Measurements from ENCODE around the gene TLCD1.
A peak's percentile ranks its signal among the peaks of the same experiment; 100 is the strongest.

TLCD1 gene

DNA sequence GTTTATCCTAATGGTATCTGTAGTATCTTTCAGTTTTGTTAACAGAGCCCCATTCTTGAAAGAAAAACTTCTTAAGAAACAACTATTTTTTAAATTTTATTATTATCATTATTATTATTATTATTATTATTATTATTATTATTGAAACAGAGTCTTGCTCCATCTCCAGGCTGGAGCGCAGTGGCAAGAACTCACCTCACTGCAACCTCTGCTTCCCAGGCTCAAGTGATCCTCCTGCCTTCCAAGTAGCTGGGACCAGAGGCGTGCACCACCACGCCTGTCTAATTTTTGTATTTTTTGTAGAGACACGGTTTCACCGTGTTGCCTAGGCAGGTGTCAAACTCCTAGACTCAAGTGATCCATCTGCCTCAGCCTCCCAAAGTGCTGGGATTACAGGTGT, 40.7 kb downstream of the TLCD1 start:
- Histone ChIP-seq H3K9me3 (ENCODE audit: low read length) (no peaks in the 10 kb centered on the region), H3K4me3 (ENCODE audit: low read depth in 1 of 2, low read length in 2 of 2) (no peak overlapping the region), H3K27ac (ENCODE audit: low read depth, low read length) (no peak overlapping the region), H3K27me3 (ENCODE audit: control insufficient read depth in 1 of 2, insufficient read depth in 2 of 2, low read length in 2 of 2) (no peaks in the 10 kb centered on the region), H3K9ac (ENCODE audit: low read length) (no peak overlapping the region), H3K36me3 (ENCODE audit: insufficient read depth, low read length) (peaks cover 93% of the 10 kb centered on the region), H3K4me1 (ENCODE audit: insufficient read depth, low read length) (no peaks in the 10 kb centered on the region)

DNA sequence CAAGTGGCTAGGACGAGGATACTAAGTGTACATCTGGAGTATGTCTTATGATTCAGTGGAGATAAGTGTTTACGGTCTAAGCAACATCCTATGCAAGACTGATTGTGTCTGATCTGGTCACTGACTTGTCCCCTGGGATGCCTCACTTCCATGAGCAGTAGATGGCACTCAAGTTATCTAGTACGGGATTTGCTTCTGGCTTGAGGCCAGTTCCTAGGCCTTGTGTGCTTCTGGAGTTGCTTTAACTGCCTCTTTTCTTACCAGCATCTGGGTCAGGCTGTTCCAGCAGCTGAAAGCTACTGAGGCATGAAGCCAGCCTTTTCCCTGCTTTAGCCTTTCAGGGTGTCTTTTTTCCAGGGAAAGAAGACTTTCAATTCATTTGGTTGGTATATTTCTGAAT, 41.1 kb downstream of the TLCD1 start:
- H3K36me3 ChIP-seq (ENCODE audit: insufficient read depth, low read length) = peaks cover 89% of the 10 kb centered on the region
- H3K4me3 ChIP-seq (ENCODE audit: low read depth in 1 of 2, low read length in 2 of 2) = no peak overlapping the region
- no peak overlapping the region for H3K27ac ChIP-seq (ENCODE audit: low read depth, low read length)
- no peaks in the 10 kb centered on the region for H3K27me3 ChIP-seq (ENCODE audit: control insufficient read depth in 1 of 2, insufficient read depth in 2 of 2, low read length in 2 of 2)
- H3K9me3 ChIP-seq (ENCODE audit: low read length) = no peaks in the 10 kb centered on the region
- H3K9ac ChIP-seq (ENCODE audit: low read length) = peak overlapping the region; percentile 20
- H3K4me1 ChIP-seq (ENCODE audit: insufficient read depth, low read length) = no peaks in the 10 kb centered on the region

- Histone ChIP-seq H3K36me3 (ENCODE audit: insufficient read depth, low read length) (peaks cover 84% of the 10 kb centered on the region), H3K4me3 (ENCODE audit: low read depth in 1 of 2, low read length in 2 of 2) (no peak overlapping the region), H3K9ac (ENCODE audit: low read length) (no peak overlapping the region), H3K27ac (ENCODE audit: low read depth, low read length) (no peak overlapping the region), H3K27me3 (ENCODE audit: control insufficient read depth in 1 of 2, insufficient read depth in 2 of 2, low read length in 2 of 2) (no peaks in the 10 kb centered on the region), H3K4me1 (ENCODE audit: insufficient read depth, low read length) (no peaks in the 10 kb centered on the region), H3K9me3 (ENCODE audit: low read length) (no peaks in the 10 kb centered on the region)
Observed at GRCh38 chr17:28682655-28683054, 43.4 kb downstream of the TLCD1 start.

GRCh38 chr17:28675980-28676379, 50.1 kb downstream of the TLCD1 start:
- H3K9ac ChIP-seq (ENCODE audit: low read length) = no peak overlapping the region
- no peaks in the 10 kb centered on the region for H3K4me1 ChIP-seq (ENCODE audit: insufficient read depth, low read length)
- no peaks in the 10 kb centered on the region for H3K27me3 ChIP-seq (ENCODE audit: control insufficient read depth in 1 of 2, insufficient read depth in 2 of 2, low read length in 2 of 2)
- no peak overlapping the region for H3K4me3 ChIP-seq (ENCODE audit: low read depth in 1 of 2, low read length in 2 of 2)
- H3K9me3 ChIP-seq (ENCODE audit: low read length) = no peaks in the 10 kb centered on the region
- peaks cover 89% of the 10 kb centered on the region for H3K36me3 ChIP-seq (ENCODE audit: insufficient read depth, low read length)
- no peak overlapping the region for H3K27ac ChIP-seq (ENCODE audit: low read depth, low read length)

DNA sequence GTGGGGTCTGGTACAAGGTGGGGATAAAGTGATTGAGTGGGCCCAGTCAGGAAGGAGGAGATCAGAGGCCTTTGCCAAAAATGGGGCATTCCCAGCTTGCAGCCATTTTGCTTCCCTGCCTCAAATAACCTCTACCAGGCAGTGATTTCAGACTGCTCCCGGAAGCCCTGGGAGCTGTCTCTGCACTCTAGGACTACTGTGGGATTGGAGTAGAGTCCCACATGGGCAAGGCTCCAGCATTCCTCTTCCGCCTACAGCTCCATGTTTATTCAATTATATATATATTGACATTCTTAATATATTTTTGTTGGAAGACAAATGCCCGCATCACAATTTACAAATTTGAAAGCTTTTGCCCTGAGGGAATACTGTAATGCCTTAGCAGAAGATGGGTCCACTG, 50.5 kb downstream of the TLCD1 start:
- Histone ChIP-seq H3K4me1 (ENCODE audit: insufficient read depth, low read length) (no peaks in the 10 kb centered on the region), H3K9me3 (ENCODE audit: low read length) (no peaks in the 10 kb centered on the region)

More for the DNA sequence above, 50.5 kb downstream of the TLCD1 start:
- no peaks in the 10 kb centered on the region for H3K27me3 ChIP-seq (ENCODE audit: control insufficient read depth in 1 of 2, insufficient read depth in 2 of 2, low read length in 2 of 2)
- peaks cover 89% of the 10 kb centered on the region for H3K36me3 ChIP-seq (ENCODE audit: insufficient read depth, low read length)
- H3K4me3 ChIP-seq (ENCODE audit: low read depth in 1 of 2, low read length in 2 of 2) = no peak overlapping the region
- no peak overlapping the region for H3K27ac ChIP-seq (ENCODE audit: low read depth, low read length)
- H3K9ac ChIP-seq (ENCODE audit: low read length) = no peak overlapping the region
